T-helper 2 cell treated with Interferon-gamma antibody and Interleukin-4, amounts not matched to agents 5 μg/mL and 100 μg/mL, for 36 hours (primary cell): ENCODE data around the gene KLF3.

ENCODE experiments used
- DNase-seq: peaks from one replicate; pipeline ENCODE4 v3.0.0; 2021; ENCODE audit warnings: low spot score
- H3K27ac Mint-ChIP-seq: one replicate; pipeline ENCODE4 v1.8.0; 2021; ENCODE audit warnings: mild to moderate bottlenecking, mixed read lengths
- H3K27me3 Mint-ChIP-seq: one replicate; pipeline ENCODE4 v1.8.0; 2021; ENCODE audit warnings: low read depth, mixed read lengths
- H3K36me3 Mint-ChIP-seq: one replicate; pipeline ENCODE4 v1.8.0; 2021; ENCODE audit warnings: low read depth, mixed read lengths
- H3K4me1 Mint-ChIP-seq: one replicate; pipeline ENCODE4 v1.8.0; 2021; ENCODE audit warnings: low read depth, mixed read lengths
- H3K4me3 Mint-ChIP-seq: one replicate; pipeline ENCODE4 v1.8.0; 2022; ENCODE audit warnings: mild to moderate bottlenecking, moderate library complexity, mixed read lengths
- H3K9me3 Mint-ChIP-seq: one replicate; pipeline ENCODE4 v1.8.0; 2021; ENCODE audit warnings: mixed read lengths

KLF3 gene

DNA sequence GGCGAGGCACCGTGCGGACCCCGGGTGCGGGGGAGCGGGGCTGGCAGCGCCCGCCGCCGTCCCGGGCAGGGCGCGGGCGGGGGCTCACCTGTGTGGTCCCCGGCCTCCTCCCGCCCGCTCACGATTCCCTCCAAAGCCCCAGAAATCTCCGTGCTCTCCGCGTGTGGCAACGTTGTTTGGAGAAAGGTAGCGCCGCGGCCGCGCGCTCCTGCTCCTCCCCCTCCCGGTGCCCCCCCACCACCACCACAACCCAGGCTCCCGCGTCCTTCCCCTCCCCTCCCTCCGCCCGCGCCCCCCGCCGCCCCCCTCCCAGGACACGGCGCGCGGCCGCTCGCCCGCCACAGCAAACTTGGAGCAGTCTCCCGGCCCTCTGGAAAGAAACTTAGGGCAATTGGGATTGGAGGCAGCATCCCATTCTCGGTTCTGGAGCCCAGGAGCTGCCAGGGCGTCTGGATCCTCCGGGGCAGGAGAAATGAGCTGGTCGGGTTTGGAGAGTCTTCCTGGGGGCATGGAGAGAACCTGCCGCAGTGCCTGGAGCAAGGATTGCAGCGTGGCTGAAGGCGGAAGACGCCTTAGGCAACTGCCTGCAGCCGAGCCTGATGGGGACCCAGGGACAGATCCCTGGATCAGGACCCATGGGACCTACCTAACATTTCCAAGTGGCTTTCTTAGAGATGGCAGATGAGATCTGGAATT lies 855 bp downstream of the KLF3 start:
- Mint-ChIP-seq H3K9me3 (peaks cover 5% of the 10 kb centered on the region), H3K27ac (peak overlapping the region; percentile 12), H3K27me3 (peaks cover 64% of the 10 kb centered on the region), H3K4me3 (peak overlapping the region; percentile 78), H3K4me1 (peaks cover 25% of the 10 kb centered on the region), H3K36me3 (peaks cover 3% of the 10 kb centered on the region)
- no peak for DNase-seq

- no peak for DNase-seq
- Mint-ChIP-seq H3K9me3 (peaks cover 2% of the 10 kb centered on the region), H3K36me3 (peaks cover 3% of the 10 kb centered on the region), H3K27me3 (peaks cover 64% of the 10 kb centered on the region), H3K27ac (no peak overlapping the region), H3K4me3 (peak overlapping the region; percentile 78), H3K4me1 (peaks cover 25% of the 10 kb centered on the region)
These were observed 1.8 kb downstream of the KLF3 start for GRCh38 chr4:38665551-38666411.

- H3K27me3 Mint-ChIP-seq, result peaks cover 59% of the 10 kb centered on the region
- peaks cover 34% of the 10 kb centered on the region for H3K4me1 Mint-ChIP-seq
- peaks cover 3% of the 10 kb centered on the region for H3K36me3 Mint-ChIP-seq
- peak overlapping the region; percentile 49 for H3K4me3 Mint-ChIP-seq
- H3K27ac Mint-ChIP-seq, result no peak overlapping the region
- no peak for DNase-seq
- no peaks in the 10 kb centered on the region for H3K9me3 Mint-ChIP-seq
These were observed 2.7 kb downstream of the KLF3 start for GRCh38 chr4:38666766-38667084.

DNA sequence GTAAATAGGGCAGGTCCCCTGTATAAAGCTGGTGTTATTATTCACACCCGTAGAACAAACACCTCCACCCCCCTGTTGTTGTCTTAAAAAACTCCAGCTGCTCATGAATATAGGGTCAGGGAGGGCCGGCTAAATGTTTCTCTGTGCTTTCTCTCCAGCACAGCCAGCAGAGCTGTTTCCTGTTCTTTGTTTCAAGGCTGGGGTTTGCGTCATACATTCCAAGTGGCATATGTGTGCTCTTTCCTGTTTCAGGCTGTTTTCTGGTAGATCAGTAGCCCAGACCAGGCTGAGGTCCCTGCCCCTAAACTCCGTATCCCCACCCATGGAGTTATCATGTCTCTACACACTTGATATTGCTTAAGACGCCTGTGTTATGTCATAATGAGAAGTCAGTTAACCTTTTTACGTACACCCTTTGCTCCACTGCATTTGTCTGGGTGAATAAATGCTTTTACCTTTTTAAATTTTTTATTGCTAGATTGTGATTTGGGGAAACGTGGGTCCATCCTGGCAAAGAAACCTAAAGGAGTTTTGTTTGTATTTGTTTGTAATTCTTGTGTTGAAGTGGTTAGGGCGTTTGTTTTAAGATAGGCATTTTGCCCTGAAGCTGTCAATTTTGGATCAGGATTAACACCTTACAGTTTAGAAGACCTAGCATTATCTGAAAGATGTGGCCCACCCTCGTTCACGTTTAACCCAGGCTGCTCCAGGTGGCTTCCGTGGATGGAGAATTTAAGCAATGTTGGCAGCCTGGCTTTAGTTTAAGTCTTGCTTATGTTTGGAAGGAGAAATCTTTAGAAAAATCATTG lies 3.3 kb downstream of the KLF3 start:
- H3K9me3 Mint-ChIP-seq, result no peaks in the 10 kb centered on the region
- DNase-seq, result peak; percentile 38
- no peak overlapping the region for H3K27ac Mint-ChIP-seq
- peaks cover 3% of the 10 kb centered on the region for H3K36me3 Mint-ChIP-seq
- peaks cover 36% of the 10 kb centered on the region for H3K4me1 Mint-ChIP-seq
- H3K27me3 Mint-ChIP-seq, result peaks cover 54% of the 10 kb centered on the region
- peak overlapping the region; percentile 49 for H3K4me3 Mint-ChIP-seq

- H3K27me3 Mint-ChIP-seq, result peaks cover 50% of the 10 kb centered on the region
- no peaks in the 10 kb centered on the region for H3K9me3 Mint-ChIP-seq
- peaks cover 3% of the 10 kb centered on the region for H3K36me3 Mint-ChIP-seq
- DNase-seq, result no peak
- H3K4me3 Mint-ChIP-seq, result no peak overlapping the region
- no peak overlapping the region for H3K27ac Mint-ChIP-seq
- H3K4me1 Mint-ChIP-seq, result peaks cover 42% of the 10 kb centered on the region
These were observed 4.4 kb downstream of the KLF3 start for GRCh38 chr4:38668203-38668971.

GRCh38 chr4:38669208-38669607 lies 5.2 kb downstream of the KLF3 start:
- H3K27ac Mint-ChIP-seq, result no peak overlapping the region
- DNase-seq, result no peak
- H3K4me3 Mint-ChIP-seq, result no peak overlapping the region
- H3K9me3 Mint-ChIP-seq, result no peaks in the 10 kb centered on the region
- H3K27me3 Mint-ChIP-seq, result peaks cover 50% of the 10 kb centered on the region
- peaks cover 45% of the 10 kb centered on the region for H3K4me1 Mint-ChIP-seq
- peaks cover 3% of the 10 kb centered on the region for H3K36me3 Mint-ChIP-seq

GRCh38 chr4:38670109-38670901 lies 6.3 kb downstream of the KLF3 start:
- no peak for DNase-seq
- peaks cover 49% of the 10 kb centered on the region for H3K27me3 Mint-ChIP-seq
- H3K4me3 Mint-ChIP-seq, result no peak overlapping the region
- H3K27ac Mint-ChIP-seq, result no peak overlapping the region
- H3K36me3 Mint-ChIP-seq, result no peaks in the 10 kb centered on the region
- peaks cover 46% of the 10 kb centered on the region for H3K4me1 Mint-ChIP-seq
- no peaks in the 10 kb centered on the region for H3K9me3 Mint-ChIP-seq

GRCh38 chr4:38670939-38671591 lies 7.1 kb downstream of the KLF3 start:
- Mint-ChIP-seq H3K4me3 (peak overlapping the region; percentile 16), H3K9me3 (no peaks in the 10 kb centered on the region), H3K27me3 (peaks cover 44% of the 10 kb centered on the region), H3K27ac (peak overlapping the region; percentile 8), H3K4me1 (peaks cover 48% of the 10 kb centered on the region), H3K36me3 (no peaks in the 10 kb centered on the region)
- DNase-seq, result no peak

GRCh38 chr4:38671592-38671940 lies 7.6 kb downstream of the KLF3 start:
- Mint-ChIP-seq H3K27me3 (peaks cover 39% of the 10 kb centered on the region), H3K4me3 (peak overlapping the region; percentile 16), H3K27ac (peak overlapping the region; percentile 8), H3K9me3 (no peaks in the 10 kb centered on the region), H3K36me3 (no peaks in the 10 kb centered on the region), H3K4me1 (peaks cover 45% of the 10 kb centered on the region)
- DNase-seq, result no peak

DNA sequence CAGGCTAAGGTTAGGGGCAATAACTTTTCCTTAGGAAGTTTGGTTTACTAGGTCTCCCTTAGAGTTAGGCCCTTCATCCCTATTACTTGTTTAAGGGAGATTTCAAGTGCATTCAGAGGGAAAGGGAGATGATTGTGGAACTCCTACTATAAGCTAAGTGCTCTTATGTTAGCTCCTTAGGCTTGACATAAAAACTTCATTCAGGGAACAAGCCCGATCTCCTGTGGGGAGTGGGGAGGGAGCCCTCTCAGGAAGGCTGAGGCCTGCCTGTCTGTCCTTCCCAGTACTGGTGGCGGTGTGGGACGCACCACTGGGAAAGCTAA lies 8.0 kb downstream of the KLF3 start:
- Mint-ChIP-seq H3K4me1 (peaks cover 40% of the 10 kb centered on the region), H3K36me3 (no peaks in the 10 kb centered on the region), H3K9me3 (no peaks in the 10 kb centered on the region), H3K4me3 (peak overlapping the region; percentile 7), H3K27ac (no peak overlapping the region), H3K27me3 (peaks cover 35% of the 10 kb centered on the region)
- DNase-seq, result no peak

- peaks cover 35% of the 10 kb centered on the region for H3K4me1 Mint-ChIP-seq
These were observed 8.6 kb downstream of the KLF3 start for GRCh38 chr4:38672397-38673129.

More at GRCh38 chr4:38672397-38673129, 8.6 kb downstream of the KLF3 start:
- Mint-ChIP-seq H3K27ac (no peak overlapping the region), H3K36me3 (no peaks in the 10 kb centered on the region), H3K4me3 (peak overlapping the region; percentile 33), H3K9me3 (no peaks in the 10 kb centered on the region), H3K27me3 (peaks cover 29% of the 10 kb centered on the region)
- DNase-seq, result no peak
